Measurements from ENCODE around the gene DDX54. TPM values are rescaled to one million over a fixed set of nuclear protein-coding genes. Genes with fewer than 3 reads are reported as not detected.

DDX54 gene
- total RNA-seq, 1 donor from 2014 or later, result 53.5 TPM

GRCh38 chr12:113184098-113184899, 979 bp downstream of the DDX54 start:
- FAIRE-seq, result no peak
- H3K9me3 Mint-ChIP-seq (ENCODE audit: unreplicated experiment), result no peaks in the 10 kb centered on the region
- TF ChIP-seq EZH2 (IDR thresholded peaks at IDR 0.05; ENCODE audit: insufficient read depth, low read length) (no peak), CTCF (IDR thresholded peaks at IDR 0.05; ENCODE audit: insufficient read depth, low read depth, low read length) (no peak)
- H3K27ac ChIP-seq (ENCODE audit: low read depth, low read length), result peak overlapping the region; percentile 97
- H3K27me3 ChIP-seq (ENCODE audit: insufficient read depth, low read length), result no peaks in the 10 kb centered on the region
- H4K20me1 ChIP-seq (ENCODE audit: insufficient read depth, low read length), result peaks cover 30% of the 10 kb centered on the region
- peak overlapping the region; percentile 91 for H3K4me3 Mint-ChIP-seq (ENCODE audit: unreplicated experiment)
- no peaks in the 10 kb centered on the region for H3K27me3 Mint-ChIP-seq (ENCODE audit: low read depth, unreplicated experiment)
- H3K36me3 Mint-ChIP-seq (ENCODE audit: low read depth, unreplicated experiment), result peaks cover 9% of the 10 kb centered on the region
- H3K4me1 ChIP-seq (ENCODE audit: insufficient read depth, low read length), result peaks cover 6% of the 10 kb centered on the region
- peaks cover 82% of the 10 kb centered on the region for H3K79me2 ChIP-seq (ENCODE audit: insufficient read depth, low read length)
- H2AFZ ChIP-seq (ENCODE audit: low read depth, low read length), result peak overlapping the region; percentile 92
- peak; percentile 76 for DNase-seq (ENCODE audit: low read depth)
- peaks cover 11% of the 10 kb centered on the region for H3K36me3 ChIP-seq (ENCODE audit: insufficient read depth, low read length)
- H3K27ac Mint-ChIP-seq (ENCODE audit: unreplicated experiment), result peak overlapping the region; percentile 95
- peak overlapping the region; percentile 85 for H3K4me2 ChIP-seq (ENCODE audit: low read length)
- H3K9ac ChIP-seq (ENCODE audit: low read length), result peak overlapping the region; percentile 98
- H3K4me3 ChIP-seq (ENCODE audit: insufficient read depth, low read depth, low read length), result peak overlapping the region; percentile 86
- H3K9me3 ChIP-seq (ENCODE audit: insufficient read depth, low read depth, low read length), result no peaks in the 10 kb centered on the region
- H3K4me1 Mint-ChIP-seq (ENCODE audit: low read depth, unreplicated experiment), result peaks cover 6% of the 10 kb centered on the region

- Histone ChIP-seq H3K36me3 (ENCODE audit: insufficient read depth, low read length) (peaks cover 19% of the 10 kb centered on the region), H3K27ac (ENCODE audit: low read depth, low read length) (no peak overlapping the region), H3K4me3 (ENCODE audit: insufficient read depth, low read depth, low read length) (no peak overlapping the region), H3K9ac (ENCODE audit: low read length) (no peak overlapping the region), H3K4me2 (ENCODE audit: low read length) (peak overlapping the region; percentile 85), H2AFZ (ENCODE audit: low read depth, low read length) (no peak overlapping the region), H3K4me1 (ENCODE audit: insufficient read depth, low read length) (peaks cover 6% of the 10 kb centered on the region), H3K79me2 (ENCODE audit: insufficient read depth, low read length) (peaks cover 77% of the 10 kb centered on the region), H3K9me3 (ENCODE audit: insufficient read depth, low read depth, low read length) (no peaks in the 10 kb centered on the region), H3K27me3 (ENCODE audit: insufficient read depth, low read length) (no peaks in the 10 kb centered on the region), H4K20me1 (ENCODE audit: insufficient read depth, low read length) (peaks cover 31% of the 10 kb centered on the region)
- no peaks in the 10 kb centered on the region for H3K27me3 Mint-ChIP-seq (ENCODE audit: low read depth, unreplicated experiment)
- peak overlapping the region; percentile 91 for H3K4me3 Mint-ChIP-seq (ENCODE audit: unreplicated experiment)
- no peak for DNase-seq (ENCODE audit: low read depth)
- H3K4me1 Mint-ChIP-seq (ENCODE audit: low read depth, unreplicated experiment), result peaks cover 6% of the 10 kb centered on the region
- no peak for FAIRE-seq
- H3K36me3 Mint-ChIP-seq (ENCODE audit: low read depth, unreplicated experiment), result peaks cover 9% of the 10 kb centered on the region
- peak overlapping the region; percentile 62 for H3K27ac Mint-ChIP-seq (ENCODE audit: unreplicated experiment)
- TF ChIP-seq CTCF (IDR thresholded peaks at IDR 0.05; ENCODE audit: insufficient read depth, low read depth, low read length), result no peak
- no peak for TF ChIP-seq EZH2 (IDR thresholded peaks at IDR 0.05; ENCODE audit: insufficient read depth, low read length)
- H3K9me3 Mint-ChIP-seq (ENCODE audit: unreplicated experiment), result no peaks in the 10 kb centered on the region
These were observed 2.2 kb downstream of the DDX54 start for GRCh38 chr12:113183030-113183589.

GRCh38 chr12:113181975-113182374, 3.3 kb downstream of the DDX54 start:
- Mint-ChIP-seq H3K4me1 (ENCODE audit: low read depth, unreplicated experiment) (peaks cover 6% of the 10 kb centered on the region), H3K27me3 (ENCODE audit: low read depth, unreplicated experiment) (no peaks in the 10 kb centered on the region), H3K27ac (ENCODE audit: unreplicated experiment) (no peak overlapping the region), H3K36me3 (ENCODE audit: low read depth, unreplicated experiment) (peaks cover 19% of the 10 kb centered on the region), H3K9me3 (ENCODE audit: unreplicated experiment) (peaks cover 6% of the 10 kb centered on the region), H3K4me3 (ENCODE audit: unreplicated experiment) (no peak overlapping the region)
- peaks cover 38% of the 10 kb centered on the region for H4K20me1 ChIP-seq (ENCODE audit: insufficient read depth, low read length)
- peaks cover 9% of the 10 kb centered on the region for H3K9me3 ChIP-seq (ENCODE audit: insufficient read depth, low read depth, low read length)
- H3K36me3 ChIP-seq (ENCODE audit: insufficient read depth, low read length), result peaks cover 28% of the 10 kb centered on the region
- no peaks in the 10 kb centered on the region for H3K27me3 ChIP-seq (ENCODE audit: insufficient read depth, low read length)
- H3K9ac ChIP-seq (ENCODE audit: low read length), result no peak overlapping the region
- DNase-seq (ENCODE audit: low read depth) (no peak), FAIRE-seq (no peak)
- H2AFZ ChIP-seq (ENCODE audit: low read depth, low read length), result no peak overlapping the region
- no peak overlapping the region for H3K27ac ChIP-seq (ENCODE audit: low read depth, low read length)
- H3K4me1 ChIP-seq (ENCODE audit: insufficient read depth, low read length), result peaks cover 6% of the 10 kb centered on the region
- TF ChIP-seq EZH2 (IDR thresholded peaks at IDR 0.05; ENCODE audit: insufficient read depth, low read length) (no peak), CTCF (IDR thresholded peaks at IDR 0.05; ENCODE audit: insufficient read depth, low read depth, low read length) (no peak)
- no peak overlapping the region for H3K4me3 ChIP-seq (ENCODE audit: insufficient read depth, low read depth, low read length)
- no peak overlapping the region for H3K4me2 ChIP-seq (ENCODE audit: low read length)
- peaks cover 73% of the 10 kb centered on the region for H3K79me2 ChIP-seq (ENCODE audit: insufficient read depth, low read length)

Data from astrocyte (in vitro differentiated cells and primary cell).